IMR-90 (cell line): Measurements from ENCODE around the gene RANBP3. TPM values are rescaled to one million over a fixed set of nuclear protein-coding genes. Genes with fewer than 3 reads are reported as not detected.

Experiments
- ATAC-seq: fragments of 200-7000 bp; cut with Tn5 transposase; 2 replicates; pipeline ENCODE4 v1.9.1; 2020; ENCODE audit warnings: low read depth, mild to moderate bottlenecking, moderate library complexity
- BruUV-seq: library from RNA; stranded (reverse); fragments of 400-500 nt; replicated peaks from 2 replicates; lab custom pipeline; 2021; lab: Mats Ljungman, UMichigan
- CTCF ChIA-PET: fragments of 300-600 bp; formaldehyde crosslinking; extraction: SDS; loops from one replicate; lab custom pipeline; 2021; ENCODE audit warnings: antibody characterized with exemption; lab: Yijun Ruan, JAX
- POLR2A ChIA-PET: fragments of 300-600 bp; sonication (Branson Sonifier 250); formaldehyde crosslinking; loops from one replicate; lab custom pipeline; 2022; ENCODE audit warnings: antibody characterized with exemption; ENCODE audit not compliant: unreplicated experiment; lab: Charles Lee
- DNase-seq: peaks from one replicate; pipeline ENCODE4 v3.0.0; 2013
- H2AFZ ChIP-seq: replicated peaks from 2 replicates; pipeline ENCODE3; 2013; ENCODE audit warnings: low read length, mild to moderate bottlenecking; ENCODE audit not compliant: poor library complexity
- H2AK5ac ChIP-seq: 2 replicates; pipeline ENCODE4 v1.6.1; 2013; ENCODE audit warnings: low read depth, low read length, inconsistent platforms
- H2AK9ac ChIP-seq: replicated peaks from 2 replicates; pipeline ENCODE3; 2013; ENCODE audit warnings: mild to moderate bottlenecking, low read depth, low read length, moderate library complexity; ENCODE audit not compliant: poor library complexity
- H2BK120ac ChIP-seq: 2 replicates; pipeline ENCODE4 v1.6.1; 2013; ENCODE audit warnings: low read depth, low read length, inconsistent platforms
- H2BK15ac ChIP-seq: 3 replicates; pipeline ENCODE4 v1.6.1; 2013; ENCODE audit warnings: low read depth, low read length, inconsistent platforms
- H2BK20ac ChIP-seq: 2 replicates; pipeline ENCODE4 v1.6.1; 2013; ENCODE audit warnings: low read depth, mild to moderate bottlenecking, inconsistent platforms, low read length, moderate library complexity
- H2BK5ac ChIP-seq: 2 replicates; pipeline ENCODE4 v1.6.1; 2013; ENCODE audit warnings: mild to moderate bottlenecking, low read depth, low read length, inconsistent platforms; ENCODE audit not compliant: poor library complexity, severe bottlenecking
- H3K14ac ChIP-seq: replicated peaks from 2 replicates; pipeline ENCODE4 v1.6.1; 2013; ENCODE audit warnings: low read depth, low read length, inconsistent platforms
- H3K18ac ChIP-seq: 2 replicates; pipeline ENCODE4 v1.6.1; 2013; ENCODE audit warnings: low read depth, low read length, control low read depth
- H3K23ac ChIP-seq: 2 replicates; pipeline ENCODE4 v1.6.1; 2013; ENCODE audit warnings: low read depth, low read length, inconsistent platforms
- H3K27ac ChIP-seq: 2 replicates; pipeline ENCODE4 v1.5.1; 2013; ENCODE audit warnings: mild to moderate bottlenecking, control low read depth, low read length; ENCODE audit not compliant: insufficient read depth
- H3K27me3 ChIP-seq: 2 replicates; pipeline ENCODE4 v1.6.1; 2013; ENCODE audit warnings: low read length; ENCODE audit not compliant: control insufficient read depth, insufficient read depth
- H3K36me3 ChIP-seq: 2 replicates; pipeline ENCODE4 v1.6.1; 2013; ENCODE audit warnings: low read length, mixed read lengths; ENCODE audit not compliant: control insufficient read depth, insufficient read depth
- H3K4ac ChIP-seq: 2 replicates; pipeline ENCODE4 v1.6.1; 2013; ENCODE audit warnings: low read depth, low read length, inconsistent platforms
- H3K4me1 ChIP-seq: 2 replicates; pipeline ENCODE4 v1.6.1; 2013; ENCODE audit warnings: low read length, mixed read lengths; ENCODE audit not compliant: control insufficient read depth, insufficient read depth
- H3K4me2 ChIP-seq: 2 replicates; pipeline ENCODE4 v1.6.1; 2013; ENCODE audit warnings: low read depth, mild to moderate bottlenecking, control low read depth, low read length, moderate library complexity
- H3K4me3 ChIP-seq: 2 replicates; pipeline ENCODE4 v1.5.1; 2013; ENCODE audit warnings: low read depth, mild to moderate bottlenecking, control low read depth, low read length, moderate library complexity; ENCODE audit not compliant: insufficient read depth
- H3K56ac ChIP-seq: 2 replicates; pipeline ENCODE4 v1.6.1; 2013; ENCODE audit warnings: low read length, inconsistent platforms; ENCODE audit not compliant: insufficient read depth; ENCODE audit errors: extremely low read depth
- H3K79me1 ChIP-seq, 2 experiments: 2 replicates each; pipeline ENCODE4 v1.6.1; 2013; ENCODE audit warnings: low read length in 2 of 2, inconsistent platforms in 1 of 2, low read depth in 1 of 2
- H3K9ac ChIP-seq: 2 replicates; pipeline ENCODE4 v1.6.1; 2013; ENCODE audit warnings: low read depth, low read length, control low read depth
- H3K9me1 ChIP-seq: 2 replicates; pipeline ENCODE4 v1.6.1; 2013; ENCODE audit warnings: low read length, inconsistent platforms; ENCODE audit not compliant: insufficient read depth
- H3K9me3 ChIP-seq: 2 replicates; pipeline ENCODE4 v1.6.1; 2013; ENCODE audit warnings: low read length; ENCODE audit not compliant: control insufficient read depth, insufficient read depth
- H4K20me1 ChIP-seq: 2 replicates; pipeline ENCODE4 v1.6.1; 2013; ENCODE audit warnings: low read length, inconsistent platforms; ENCODE audit not compliant: insufficient read depth
- H4K5ac ChIP-seq: 2 replicates; pipeline ENCODE4 v1.6.1; 2013; ENCODE audit warnings: mild to moderate bottlenecking, low read depth, low read length, control low read depth
- H4K8ac ChIP-seq, 2 experiments: 2 replicates each; pipeline ENCODE4 v1.6.1; 2013; ENCODE audit warnings: low read depth in 2 of 2, low read length in 2 of 2, control low read depth in 1 of 2, inconsistent platforms in 1 of 2
- H4K91ac ChIP-seq: 2 replicates; pipeline ENCODE4 v1.6.1; 2013; ENCODE audit warnings: low read depth, low read length, inconsistent platforms; ENCODE audit not compliant: insufficient read depth
- CHD1 ChIP-seq: IDR thresholded peaks from 2 replicates; pipeline ENCODE4 v1.6.1; 2012; ENCODE audit warnings: low read depth, low read length, improper control_type of control experiment
- FOS ChIP-seq: fragments of 150-350 bp; IDR thresholded peaks from 2 replicates; pipeline ENCODE4 v1.6.1; 2016; ENCODE audit warnings: low read depth, low read length
- NFE2L2 ChIP-seq: fragments of 150-350 bp; IDR thresholded peaks from 2 replicates; pipeline ENCODE4 v1.6.1; 2016; ENCODE audit warnings: low read depth, mild to moderate bottlenecking, low read length
- RAD21 ChIP-seq: IDR thresholded peaks from 2 replicates; pipeline ENCODE4 v1.6.1; 2012; ENCODE audit warnings: low read length, improper control_type of control experiment
- RFX5 ChIP-seq: IDR thresholded peaks from 2 replicates; pipeline ENCODE4 v1.8.0; 2012; ENCODE audit warnings: low read depth, mild to moderate bottlenecking, low read length, moderate library complexity
- USF2 ChIP-seq: fragments of 150-350 bp; IDR thresholded peaks from 2 replicates; pipeline ENCODE4 v1.6.1; 2017; ENCODE audit warnings: mild to moderate bottlenecking, antibody characterized with exemption, low read length, low read depth
- WGBS, 2 experiments: methylation state at CpG; one replicate each; pipeline versions ENCODE4 v1.1.5 to v1.1.7; 2013; ENCODE audit warnings: missing lambda C conversion rate in 2 of 2; ENCODE audit not compliant: insufficient read length in 1 of 2; ENCODE audit errors: extremely low coverage in 2 of 2; 5-methylcytosine and 5-hydroxymethylcytosine counted together
- dilution Hi-C: fragments of 300-500 bp; cut with HindIII; formaldehyde crosslinking; loops from one replicate; pipeline ENCODE4 v1.14.3; 2018; ENCODE audit warnings: low sequenced_read_pairs; ENCODE audit not compliant: unreplicated experiment
- in situ Hi-C: fragments of 300-500 bp; cut with MboI; formaldehyde crosslinking; loops from 3 replicates; pipeline ENCODE4 v1.14.3; 2019; ENCODE audit warnings: low sequenced_read_pairs, inconsistent platforms, mixed read lengths
- intact Hi-C: fragments of 100-400 bp; cut with micrococcal nuclease; formaldehyde crosslinking; loops from 2 replicates; pipeline ENCODE4 v1.10.0; 2022
- polyA plus RNA-seq, 3 experiments: library from polyadenylated mRNA; depleted of rRNA; stranded (reverse); fragments of >200 nt; gene quantifications; 2 replicates each; pipeline ENCODE4 v1.2.3, GENCODE V29; 2012; ENCODE audit warnings: low replicate concordance in 1 of 3
- total RNA-seq: library from RNA; depleted of rRNA; stranded (reverse); fragments of >200 nt; gene quantifications from 2 replicates; pipeline ENCODE4 v1.2.3, GENCODE V29; 2012

Gene RANBP3
- total and polyA plus RNA-seq, 2 of the 4 experiments (the other 2 are of a cell fraction): 42.5 to 111 TPM

- Histone ChIP-seq H2AFZ (no peak overlapping the region), H3K9me3 (no peaks in the 10 kb centered on the region), H4K5ac (no peak overlapping the region), H3K4me1 (peaks cover 57% of the 10 kb centered on the region), H3K9me1 (peaks cover 42% of the 10 kb centered on the region), H2BK120ac (peak overlapping the region; percentile 87; the same call in 1 of the 2 replicates), H3K56ac (no peak overlapping the region), H3K27ac (no peak overlapping the region), H3K23ac (no peak overlapping the region; the same call in 1 of the 2 replicates), H3K27me3 (no peaks in the 10 kb centered on the region), H3K14ac (0 out of 2 replicates have a peak overlapping the region, but pooled peaks have one; percentile 37), H2AK9ac (peak overlapping the region; percentile 35), H3K79me1 (peaks cover 45 to 98% of the 10 kb centered on the region in 2 experiments), H3K4ac (peak overlapping the region; percentile 91), H2BK20ac (no peak overlapping the region), H2BK15ac (peak overlapping the region; percentile 89; the same call in 1 of the 3 replicates), H4K8ac (no peak overlapping the region), H2BK5ac (no peak overlapping the region), H2AK5ac (0 out of 2 replicates have a peak overlapping the region, but pooled peaks have one; percentile 17), H3K9ac (no peak overlapping the region), H3K36me3 (peaks cover 15% of the 10 kb centered on the region), H3K4me2 (no peak overlapping the region), H3K4me3 (no peak overlapping the region), H3K18ac (no peak overlapping the region; the same call in 1 of the 2 replicates), H4K91ac (no peak overlapping the region; the same call in 1 of the 2 replicates), H4K20me1 (peaks cover 72% of the 10 kb centered on the region)
- ATAC-seq: no peak
- no TSS peak for BruUV-seq
- 78% methylated on average over 9 of the region's 19 CpGs; no CpG with 5 or more reads in 1 of the 2 experiments for WGBS, 2 experiments
- DNase-seq: no peak
- dilution Hi-C loops (no loop called here), in situ Hi-C loops (no loop called here), intact Hi-C loops (no loop called here)
- ChIA-PET CTCF (interaction anchor here (1.0 kb wide), 1 partner anchor 16 kb away, joined by 3 read pairs; no protein-coding TSS in a partner anchor), POLR2A (no interaction called here)
- TF ChIP-seq CHD1 (no peak), FOS (no peak), USF2 (no peak), NFE2L2 (no peak), RAD21 (no peak), RFX5 (no peak)
These were observed 26.5 kb downstream of the RANBP3 start for GRCh38 chr19:5951338-5951861.
